GM15510 (cell line): ENCODE data around the gene DIMT1.

ENCODE experiments used
- POLR2A ChIP-seq: IDR thresholded peaks from 3 replicates; pipeline ENCODE4 v1.6.1; 2011; ENCODE audit warnings: borderline replicate concordance; ENCODE audit not compliant: insufficient read length; ENCODE audit errors: extremely low read depth

The DIMT1 gene

DNA sequence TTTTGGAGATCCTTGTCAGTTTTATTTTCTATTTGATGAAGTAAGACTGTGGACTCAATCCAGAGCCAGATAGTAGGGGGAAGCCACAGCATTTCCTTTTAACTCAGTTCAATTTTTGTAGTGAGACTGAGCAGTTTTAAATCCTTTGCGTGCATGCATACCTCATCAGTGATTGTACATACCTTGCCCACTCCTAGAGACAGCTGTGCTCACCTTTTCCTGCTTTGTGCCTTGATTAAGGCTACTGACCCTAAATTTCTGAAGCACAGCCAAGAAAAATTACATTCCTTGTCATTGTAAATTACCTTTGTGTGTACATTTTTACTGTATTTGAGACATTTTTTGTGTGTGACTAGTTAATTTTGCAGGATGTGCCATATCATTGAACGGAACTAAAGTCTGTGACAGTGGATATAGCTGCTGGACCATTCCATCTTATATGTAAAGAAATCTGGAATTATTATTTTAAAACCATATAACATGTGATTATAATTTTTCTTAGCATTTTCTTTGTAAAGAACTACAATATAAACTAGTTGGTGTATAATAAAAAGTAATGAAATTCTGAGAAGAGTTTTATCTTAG is 17.8 kb downstream of the DIMT1 start:
- TF ChIP-seq POLR2A = no peak

DNA sequence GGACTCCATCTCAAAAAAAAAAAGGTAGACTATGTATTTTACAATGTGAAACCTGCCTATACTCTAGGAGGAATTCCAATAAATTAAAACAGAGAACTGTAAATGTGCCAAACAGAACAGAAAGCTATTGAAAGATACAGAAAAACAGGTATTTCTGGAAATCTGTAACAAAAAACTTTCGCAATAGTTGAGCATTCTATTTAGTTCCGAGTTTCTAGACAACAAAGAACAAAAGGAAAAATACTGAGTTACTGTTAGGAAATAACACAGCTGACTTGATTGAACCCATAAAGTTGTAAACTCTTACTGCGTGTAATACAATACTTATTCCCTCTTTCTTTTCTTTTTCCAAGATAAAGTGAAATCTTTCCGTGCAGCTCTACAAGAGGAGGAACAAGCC is 18.6 kb downstream of the DIMT1 start:
- TF ChIP-seq POLR2A = no peak

DNA sequence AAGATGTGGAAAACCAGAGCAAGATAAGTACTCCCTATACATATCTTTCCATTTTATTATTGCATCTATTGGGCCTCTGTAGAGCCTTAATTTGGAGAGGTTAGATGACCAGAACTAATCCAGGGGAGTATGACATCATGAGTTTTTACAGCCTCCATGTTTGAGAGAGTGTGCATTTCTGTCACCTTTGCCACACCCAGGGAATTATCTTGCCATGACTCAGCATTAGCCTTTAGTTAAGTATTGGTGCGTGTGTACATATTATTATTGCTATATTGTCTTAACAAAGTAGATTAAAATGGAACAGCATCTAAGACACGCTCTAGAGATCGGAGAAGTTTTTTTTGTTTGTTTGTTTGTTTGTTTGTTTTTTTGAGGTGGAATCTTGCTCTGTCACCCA is 27.6 kb downstream of the DIMT1 start:
- TF ChIP-seq POLR2A = no peak

DNA sequence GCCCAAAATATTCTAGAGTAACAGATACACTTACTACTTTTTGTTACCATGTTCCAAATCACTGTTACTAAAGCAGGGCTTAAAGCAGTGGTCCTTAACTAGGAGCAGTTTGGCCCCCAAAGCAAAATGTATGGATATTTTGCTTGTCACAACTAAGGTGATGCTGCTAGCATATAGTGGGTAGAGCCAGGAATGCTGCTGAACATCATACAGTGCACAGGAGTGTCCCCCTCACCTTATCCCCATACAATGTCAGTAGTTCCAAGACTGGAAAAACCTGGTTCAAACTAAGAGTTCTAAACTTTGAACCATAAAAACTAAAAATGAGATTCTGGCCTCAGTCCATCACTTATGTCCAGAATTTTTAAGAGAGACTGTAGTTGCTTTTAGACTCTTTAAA is 28.1 kb downstream of the DIMT1 start:
- no peak for TF ChIP-seq POLR2A

- TF ChIP-seq POLR2A = no peak
Measured at GRCh38 chr5:62374090-62374489, 29.6 kb downstream of the DIMT1 start.

GRCh38 chr5:62373382-62373781 is 30.3 kb downstream of the DIMT1 start:
- no peak for TF ChIP-seq POLR2A

- no peak for TF ChIP-seq POLR2A
Measured at GRCh38 chr5:62372600-62372999, 31.1 kb downstream of the DIMT1 start.

GRCh38 chr5:62371409-62371808 is 32.3 kb downstream of the DIMT1 start:
- TF ChIP-seq POLR2A = no peak

DNA sequence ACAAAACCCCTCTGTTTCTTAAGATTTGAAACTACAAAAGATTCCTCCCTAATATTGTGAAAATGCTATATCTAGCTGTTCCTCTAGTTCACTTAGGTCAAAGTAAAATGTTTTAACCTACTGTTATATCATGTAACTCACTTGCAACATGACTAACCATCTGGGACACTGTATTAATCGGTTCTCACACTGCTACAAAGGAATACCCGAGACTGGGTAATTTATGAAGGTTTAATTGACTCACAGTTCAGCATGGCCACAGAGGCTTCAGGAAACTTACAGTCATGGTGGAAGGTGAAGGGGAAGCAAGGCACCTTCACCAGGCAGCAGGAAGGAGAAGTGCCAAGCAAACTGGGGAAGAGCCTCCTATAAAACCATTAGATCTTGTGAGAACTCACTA is 34.7 kb downstream of the DIMT1 start:
- TF ChIP-seq POLR2A = no peak

GRCh38 chr5:62362701-62363100 is 41.0 kb downstream of the DIMT1 start:
- no peak for TF ChIP-seq POLR2A

DNA sequence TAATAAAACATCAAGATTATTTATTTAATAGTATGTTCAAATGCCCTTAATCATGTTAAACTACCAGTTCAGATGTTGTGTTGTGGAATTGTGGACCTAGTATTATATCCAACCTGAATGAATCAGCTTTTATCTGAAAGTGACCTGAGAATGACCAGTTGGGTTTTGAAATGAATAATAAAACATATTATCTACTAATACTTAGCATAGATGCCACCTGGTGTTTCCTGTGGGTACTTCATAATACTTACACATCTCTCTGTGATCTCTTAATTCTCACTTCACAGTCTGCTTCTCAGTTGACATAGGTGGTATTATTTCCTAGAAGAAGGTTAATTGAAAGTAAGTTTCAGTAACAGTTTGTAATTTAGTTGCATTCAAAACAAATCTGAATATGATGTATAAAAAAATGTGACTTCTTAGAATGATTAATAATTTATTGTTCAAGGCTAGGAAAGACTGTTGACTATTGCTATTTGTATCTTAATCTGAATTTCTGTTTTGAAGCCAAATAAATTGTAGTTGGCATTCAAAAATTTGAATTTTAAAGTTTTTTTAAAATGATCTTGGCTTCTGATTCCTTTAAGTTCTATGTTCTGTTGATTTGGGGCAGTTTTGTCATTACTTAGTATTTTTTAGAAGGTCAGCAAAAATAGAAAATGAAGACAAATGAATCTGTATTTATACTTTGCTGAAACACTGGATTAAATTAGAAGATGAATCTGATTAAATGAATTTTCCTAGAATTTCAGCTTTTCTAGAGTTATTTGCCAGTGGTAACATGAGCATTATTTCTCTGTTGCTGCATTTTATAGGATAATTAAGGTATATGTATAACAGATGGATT is 49.5 kb downstream of the DIMT1 start:
- TF ChIP-seq POLR2A = no peak

GRCh38 chr5:62348723-62349481 is 54.8 kb downstream of the DIMT1 start:
- no peak for TF ChIP-seq POLR2A

DNA sequence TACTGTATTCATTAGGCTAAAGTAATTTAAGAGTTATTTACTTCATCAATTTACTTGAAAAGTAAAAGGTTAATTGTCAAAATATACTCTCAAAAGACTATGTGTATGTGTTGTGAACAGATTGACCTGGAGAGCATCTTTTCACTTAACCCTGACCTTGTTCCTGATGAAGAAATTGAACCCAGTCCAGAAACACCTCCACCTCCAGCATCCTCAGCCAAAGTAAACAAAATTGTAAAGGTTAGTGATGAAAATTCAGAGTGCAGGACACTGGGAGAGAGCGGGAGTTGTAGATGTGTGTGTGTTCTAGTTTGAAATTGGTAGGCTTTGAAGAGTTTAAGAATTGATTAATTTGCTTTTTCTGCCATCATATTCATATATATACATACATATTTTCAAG is 55.8 kb downstream of the DIMT1 start:
- no peak for TF ChIP-seq POLR2A

DNA sequence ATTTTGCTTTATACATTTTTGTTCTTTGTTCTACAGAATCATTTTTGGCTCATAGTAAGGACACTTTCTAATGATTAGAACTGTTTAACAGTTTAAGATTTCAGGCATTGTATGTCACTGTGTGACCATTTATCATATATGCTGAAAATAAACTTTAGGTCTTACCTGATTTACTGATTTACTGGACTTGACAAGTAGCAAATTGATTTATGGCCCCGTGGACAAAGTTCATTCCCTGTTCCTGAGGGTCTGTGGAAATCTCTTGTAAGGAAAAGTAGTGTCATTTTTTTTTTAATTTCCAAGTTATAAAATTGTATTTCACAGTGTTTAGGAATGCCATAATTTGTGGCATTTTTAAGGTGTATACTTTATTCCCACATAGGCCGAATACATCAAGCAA is 57.0 kb downstream of the DIMT1 start:
- no peak for TF ChIP-seq POLR2A

DNA sequence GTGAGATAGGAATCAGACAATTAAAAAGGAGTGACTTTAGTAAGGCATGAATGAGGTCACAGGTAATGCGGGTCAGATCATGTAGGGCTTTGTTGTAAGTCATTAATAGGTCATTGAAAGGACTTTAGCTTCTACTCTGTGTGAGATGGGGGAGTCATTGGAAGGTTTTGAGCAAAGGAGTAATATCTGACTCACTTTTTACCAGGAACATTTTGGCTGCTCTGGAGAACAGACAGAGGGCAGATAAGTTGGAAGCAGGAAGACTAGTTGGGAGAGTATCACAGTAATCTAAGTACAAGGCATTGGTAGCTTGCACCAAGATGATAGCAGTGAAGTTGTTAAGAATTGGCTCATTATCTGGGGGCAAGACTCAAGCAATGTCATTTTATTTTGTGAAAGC is 60.3 kb downstream of the DIMT1 start:
- no peak for TF ChIP-seq POLR2A

- TF ChIP-seq POLR2A = no peak
Measured at GRCh38 chr5:62342476-62342837, 61.2 kb downstream of the DIMT1 start.
